GM23338 (cell line): ENCODE data around the gene ZNF22. TPM values are rescaled to one million over a fixed set of nuclear protein-coding genes. Genes with fewer than 3 reads are reported as not detected.

ENCODE experiments used
- ATAC-seq: fragments of 200-7000 bp; cut with Tn5 transposase; 3 replicates; pipeline ENCODE4 v1.9.1; 2020
- DNase-seq: peaks from one replicate; pipeline ENCODE4 v3.0.0-alpha.2; 2015; ENCODE audit warnings: low spot score
- H2AFZ ChIP-seq: fragments of 200-600 bp; sonication (generic); 2 replicates; pipeline ENCODE4 v1.8.0; 2016; ENCODE audit warnings: antibody characterized with exemption, mild to moderate bottlenecking, moderate library complexity
- H3F3A ChIP-seq: fragments of 200-600 bp; sonication (generic); replicated peaks from 2 replicates; pipeline ENCODE4 v1.8.0; 2017; ENCODE audit warnings: antibody characterized with exemption, mixed run types, low read depth
- H3K27ac ChIP-seq: fragments of 200-600 bp; sonication (generic); 2 replicates; pipeline ENCODE4 v1.6.1; 2016; ENCODE audit warnings: low read depth
- H3K27me3 ChIP-seq: fragments of 200-600 bp; sonication (generic); 2 replicates; pipeline ENCODE4 v1.8.0; 2016; ENCODE audit warnings: mild to moderate bottlenecking, mixed run types, moderate library complexity; ENCODE audit not compliant: insufficient read depth
- H3K36me3 ChIP-seq: fragments of 200-600 bp; sonication (generic); 2 replicates; pipeline ENCODE4 v1.8.0; 2016; ENCODE audit warnings: mild to moderate bottlenecking; ENCODE audit not compliant: insufficient read depth
- H3K4me1 ChIP-seq: fragments of 200-600 bp; sonication (generic); 2 replicates; pipeline ENCODE4 v1.8.0; 2016; ENCODE audit warnings: mild to moderate bottlenecking, moderate library complexity; ENCODE audit not compliant: insufficient read depth
- H3K4me2 ChIP-seq: fragments of 200-600 bp; sonication (generic); 2 replicates; pipeline ENCODE4 v1.7.1; 2017; ENCODE audit warnings: mixed run types
- H3K4me3 ChIP-seq: fragments of 200-600 bp; sonication (generic); 2 replicates; pipeline ENCODE4 v1.6.1; 2016; ENCODE audit warnings: mixed run types
- H3K79me2 ChIP-seq: fragments of 200-600 bp; sonication (generic); replicated peaks from 2 replicates; pipeline ENCODE4 v1.8.0; 2017; ENCODE audit warnings: mild to moderate bottlenecking; ENCODE audit not compliant: insufficient read depth
- H3K9me2 ChIP-seq: fragments of 200-600 bp; sonication (generic); 2 replicates; pipeline ENCODE4 v1.8.0; 2017; ENCODE audit not compliant: insufficient read depth
- H4K20me1 ChIP-seq: fragments of 200-600 bp; sonication (generic); replicated peaks from 2 replicates; pipeline ENCODE4 v1.8.0; 2017; ENCODE audit warnings: mild to moderate bottlenecking; ENCODE audit not compliant: insufficient read depth
- H3K27ac Mint-ChIP-seq: 2 replicates; pipeline ENCODE4 v1.8.0; 2020; ENCODE audit warnings: inconsistent platforms, mild to moderate bottlenecking, moderate library complexity, mixed read lengths
- H3K27me3 Mint-ChIP-seq: 3 replicates; pipeline ENCODE4 v1.8.0; 2022; ENCODE audit warnings: low read depth, mild to moderate bottlenecking, moderate library complexity, mixed read lengths, inconsistent platforms; ENCODE audit not compliant: insufficient read depth, poor library complexity
- H3K36me3 Mint-ChIP-seq: 3 replicates; pipeline ENCODE4 v1.8.0; 2021; ENCODE audit warnings: low read depth, mild to moderate bottlenecking, inconsistent platforms, moderate library complexity, mixed read lengths
- H3K4me1 Mint-ChIP-seq: 3 replicates; pipeline ENCODE4 v1.8.0; 2020; ENCODE audit warnings: mild to moderate bottlenecking, inconsistent platforms, mixed read lengths
- H3K4me3 Mint-ChIP-seq: 3 replicates; pipeline ENCODE4 v1.8.0; 2021; ENCODE audit warnings: moderate library complexity, mild to moderate bottlenecking, inconsistent platforms, mixed read lengths
- H3K9me3 Mint-ChIP-seq: 3 replicates; pipeline ENCODE4 v1.8.0; 2020; ENCODE audit warnings: moderate library complexity, mild to moderate bottlenecking, inconsistent platforms, mixed read lengths
- CREB1 ChIP-seq: fragments of 250-450 bp; sonication (Bioruptor Pico); IDR thresholded peaks from 2 replicates; pipeline ENCODE4 v1.5.0; 2020; ENCODE audit warnings: low read depth, mild to moderate bottlenecking, moderate library complexity
- EZH2 ChIP-seq: fragments of 200-600 bp; sonication (generic); IDR thresholded peaks from one replicate; pipeline ENCODE4 v1.8.0; 2017; ENCODE audit warnings: antibody characterized with exemption, mild to moderate bottlenecking, low read depth; ENCODE audit not compliant: unreplicated experiment
- JUNB ChIP-seq: IDR thresholded peaks from one replicate; pipeline ENCODE4 v1.6.1; 2016; ENCODE audit warnings: antibody characterized with exemption; ENCODE audit not compliant: unreplicated experiment
- STAT1 ChIP-seq: IDR thresholded peaks from one replicate; pipeline ENCODE4 v1.6.1; 2016; ENCODE audit warnings: antibody characterized with exemption; ENCODE audit not compliant: unreplicated experiment
- ZNF114 ChIP-seq: fragments of 250-450 bp; sonication (Bioruptor Pico); IDR thresholded peaks from 2 replicates; pipeline ENCODE4 v1.5.0; 2020; ENCODE audit warnings: mild to moderate bottlenecking, moderate library complexity
- ZNF331 ChIP-seq: fragments of 250-450 bp; sonication (Bioruptor Pico); IDR thresholded peaks from 2 replicates; pipeline ENCODE4 v1.5.0; 2020; ENCODE audit warnings: low read depth, mild to moderate bottlenecking, moderate library complexity
- polyA plus RNA-seq: library from polyadenylated mRNA; unstranded; fragments of >200 nt; fragmentation: Nextera tagmentation; extraction: Ambion mirVana; gene quantifications from 2 replicates; pipeline ENCODE4 v1.2.1, GENCODE V29; 2016
- total RNA-seq: library from RNA; depleted of rRNA; stranded (reverse); fragments of >200 nt; shearing (Covaris generic); gene quantifications from 2 replicates; pipeline ENCODE4 v1.2.3, GENCODE V29; 2014
- TF ChIP-seq, protein P1 (sequence below): fragments of 250-450 bp; sonication (Bioruptor Pico); IDR thresholded peaks from 2 replicates; pipeline ENCODE4 v1.5.0; 2020; ENCODE audit warnings: mild to moderate bottlenecking, moderate library complexity
- TF ChIP-seq, protein P2 (sequence below): IDR thresholded peaks from 2 replicates; pipeline ENCODE4 v1.6.1; 2016; ENCODE audit warnings: antibody characterized with exemption

ZNF22 gene
- total and polyA plus RNA-seq, 2 experiments from 2014 or later: 40.5 to 81.8 TPM

DNA sequence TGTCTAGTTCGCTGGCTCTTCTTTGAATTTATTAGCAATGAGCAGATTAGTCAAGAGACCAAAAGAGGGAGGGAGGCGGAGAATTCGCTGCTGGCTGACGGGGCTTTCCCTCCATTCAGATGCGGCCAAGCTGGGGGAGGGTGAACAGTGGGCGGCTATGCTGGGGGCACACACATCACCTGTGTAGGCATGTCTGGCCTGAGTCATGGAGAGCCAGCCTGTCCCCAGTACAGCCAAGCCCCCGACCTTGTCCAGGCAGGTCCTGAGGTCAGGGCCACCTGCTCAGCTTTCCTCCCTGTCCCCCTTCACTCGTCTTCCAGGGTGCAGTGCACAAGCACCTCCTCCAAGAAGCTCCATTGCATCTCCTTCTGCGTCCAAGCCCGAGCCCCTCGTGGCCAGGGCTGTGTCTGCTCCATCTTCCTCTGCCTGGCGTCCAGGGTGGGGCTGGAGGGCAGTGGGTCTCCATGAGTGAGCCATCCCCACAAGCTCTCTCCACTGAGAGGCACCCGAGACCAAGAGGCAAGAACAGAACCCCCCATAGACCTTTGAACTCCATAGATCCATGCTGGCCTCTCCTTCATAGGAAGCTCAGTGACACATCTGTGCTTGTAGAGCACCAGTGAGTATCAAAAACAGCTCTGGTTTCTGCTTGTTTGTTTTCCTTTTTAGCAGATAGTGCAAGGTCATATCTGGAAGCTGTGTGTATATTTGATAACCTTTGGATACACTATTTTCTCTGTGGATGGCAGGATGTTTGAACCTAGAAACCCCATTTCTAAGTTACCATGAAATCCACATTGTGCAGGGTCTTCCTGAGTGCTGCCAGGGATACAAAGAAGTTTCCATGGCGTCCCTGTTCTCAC is 20.2 kb upstream of the ZNF22 start:
- Histone ChIP-seq H3K4me2 (peak overlapping the region; percentile 26; the same call in 1 of the 2 replicates), H3K9me2 (no peaks in the 10 kb centered on the region), H3K27me3 (no peaks in the 10 kb centered on the region), H3F3A (no peaks in the 10 kb centered on the region), H3K4me3 (no peak overlapping the region), H3K79me2 (no peaks in the 10 kb centered on the region), H4K20me1 (no peaks in the 10 kb centered on the region), H3K27ac (no peak overlapping the region), H3K36me3 (no peaks in the 10 kb centered on the region), H2AFZ (no peak overlapping the region), H3K4me1 (peaks cover 33% of the 10 kb centered on the region)
- Mint-ChIP-seq H3K9me3 (no peaks in the 10 kb centered on the region), H3K36me3 (no peaks in the 10 kb centered on the region; the same call in 2 of the 3 replicates), H3K4me1 (peaks cover 53% of the 10 kb centered on the region), H3K4me3 (no peak overlapping the region; the same call in 2 of the 3 replicates), H3K27me3 (peaks cover 21% of the 10 kb centered on the region), H3K27ac (no peak overlapping the region)
- no peak for DNase-seq
- TF ChIP-seq JUNB (no peak), ZNF114 (CRISPR knock-in tag) (no peak), CREB1 (no peak), ZNF331 (CRISPR knock-in tag) (no peak), STAT1 (no peak), EZH2 (no peak)
- TF ChIP-seq, protein P1, sequence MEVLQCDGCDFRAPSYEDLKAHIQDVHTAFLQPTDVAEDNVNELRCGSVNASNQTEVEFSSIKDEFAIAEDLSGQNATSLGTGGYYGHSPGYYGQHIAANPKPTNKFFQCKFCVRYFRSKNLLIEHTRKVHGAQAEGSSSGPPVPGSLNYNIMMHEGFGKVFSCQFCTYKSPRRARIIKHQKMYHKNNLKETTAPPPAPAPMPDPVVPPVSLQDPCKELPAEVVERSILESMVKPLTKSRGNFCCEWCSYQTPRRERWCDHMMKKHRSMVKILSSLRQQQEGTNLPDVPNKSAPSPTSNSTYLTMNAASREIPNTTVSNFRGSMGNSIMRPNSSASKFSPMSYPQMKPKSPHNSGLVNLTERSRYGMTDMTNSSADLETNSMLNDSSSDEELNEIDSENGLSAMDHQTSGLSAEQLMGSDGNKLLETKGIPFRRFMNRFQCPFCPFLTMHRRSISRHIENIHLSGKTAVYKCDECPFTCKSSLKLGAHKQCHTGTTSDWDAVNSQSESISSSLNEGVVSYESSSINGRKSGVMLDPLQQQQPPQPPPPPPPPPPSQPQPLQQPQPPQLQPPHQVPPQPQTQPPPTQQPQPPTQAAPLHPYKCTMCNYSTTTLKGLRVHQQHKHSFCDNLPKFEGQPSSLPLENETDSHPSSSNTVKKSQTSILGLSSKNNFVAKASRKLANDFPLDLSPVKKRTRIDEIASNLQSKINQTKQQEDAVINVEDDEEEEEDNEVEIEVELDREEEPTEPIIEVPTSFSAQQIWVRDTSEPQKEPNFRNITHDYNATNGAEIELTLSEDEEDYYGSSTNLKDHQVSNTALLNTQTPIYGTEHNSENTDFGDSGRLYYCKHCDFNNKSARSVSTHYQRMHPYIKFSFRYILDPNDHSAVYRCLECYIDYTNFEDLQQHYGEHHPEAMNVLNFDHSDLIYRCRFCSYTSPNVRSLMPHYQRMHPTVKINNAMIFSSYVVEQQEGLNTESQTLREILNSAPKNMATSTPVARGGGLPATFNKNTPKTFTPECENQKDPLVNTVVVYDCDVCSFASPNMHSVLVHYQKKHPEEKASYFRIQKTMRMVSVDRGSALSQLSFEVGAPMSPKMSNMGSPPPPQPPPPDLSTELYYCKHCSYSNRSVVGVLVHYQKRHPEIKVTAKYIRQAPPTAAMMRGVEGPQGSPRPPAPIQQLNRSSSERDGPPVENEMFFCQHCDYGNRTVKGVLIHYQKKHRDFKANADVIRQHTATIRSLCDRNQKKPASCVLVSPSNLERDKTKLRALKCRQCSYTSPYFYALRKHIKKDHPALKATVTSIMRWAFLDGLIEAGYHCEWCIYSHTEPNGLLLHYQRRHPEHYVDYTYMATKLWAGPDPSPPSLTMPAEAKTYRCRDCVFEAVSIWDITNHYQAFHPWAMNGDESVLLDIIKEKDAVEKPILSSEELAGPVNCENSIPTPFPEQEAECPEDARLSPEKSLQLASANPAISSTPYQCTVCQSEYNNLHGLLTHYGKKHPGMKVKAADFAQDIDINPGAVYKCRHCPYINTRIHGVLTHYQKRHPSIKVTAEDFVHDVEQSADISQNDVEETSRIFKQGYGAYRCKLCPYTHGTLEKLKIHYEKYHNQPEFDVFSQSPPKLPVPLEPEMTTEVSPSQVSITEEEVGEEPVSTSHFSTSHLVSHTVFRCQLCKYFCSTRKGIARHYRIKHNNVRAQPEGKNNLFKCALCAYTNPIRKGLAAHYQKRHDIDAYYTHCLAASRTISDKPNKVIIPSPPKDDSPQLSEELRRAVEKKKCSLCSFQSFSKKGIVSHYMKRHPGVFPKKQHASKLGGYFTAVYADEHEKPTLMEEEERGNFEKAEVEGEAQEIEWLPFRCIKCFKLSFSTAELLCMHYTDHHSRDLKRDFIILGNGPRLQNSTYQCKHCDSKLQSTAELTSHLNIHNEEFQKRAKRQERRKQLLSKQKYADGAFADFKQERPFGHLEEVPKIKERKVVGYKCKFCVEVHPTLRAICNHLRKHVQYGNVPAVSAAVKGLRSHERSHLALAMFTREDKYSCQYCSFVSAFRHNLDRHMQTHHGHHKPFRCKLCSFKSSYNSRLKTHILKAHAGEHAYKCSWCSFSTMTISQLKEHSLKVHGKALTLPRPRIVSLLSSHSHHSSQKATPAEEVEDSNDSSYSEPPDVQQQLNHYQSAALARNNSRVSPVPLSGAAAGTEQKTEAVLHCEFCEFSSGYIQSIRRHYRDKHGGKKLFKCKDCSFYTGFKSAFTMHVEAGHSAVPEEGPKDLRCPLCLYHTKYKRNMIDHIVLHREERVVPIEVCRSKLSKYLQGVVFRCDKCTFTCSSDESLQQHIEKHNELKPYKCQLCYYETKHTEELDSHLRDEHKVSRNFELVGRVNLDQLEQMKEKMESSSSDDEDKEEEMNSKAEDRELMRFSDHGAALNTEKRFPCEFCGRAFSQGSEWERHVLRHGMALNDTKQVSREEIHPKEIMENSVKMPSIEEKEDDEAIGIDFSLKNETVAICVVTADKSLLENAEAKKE (CRISPR knock-in tag): no peak
- TF ChIP-seq, protein P2, sequence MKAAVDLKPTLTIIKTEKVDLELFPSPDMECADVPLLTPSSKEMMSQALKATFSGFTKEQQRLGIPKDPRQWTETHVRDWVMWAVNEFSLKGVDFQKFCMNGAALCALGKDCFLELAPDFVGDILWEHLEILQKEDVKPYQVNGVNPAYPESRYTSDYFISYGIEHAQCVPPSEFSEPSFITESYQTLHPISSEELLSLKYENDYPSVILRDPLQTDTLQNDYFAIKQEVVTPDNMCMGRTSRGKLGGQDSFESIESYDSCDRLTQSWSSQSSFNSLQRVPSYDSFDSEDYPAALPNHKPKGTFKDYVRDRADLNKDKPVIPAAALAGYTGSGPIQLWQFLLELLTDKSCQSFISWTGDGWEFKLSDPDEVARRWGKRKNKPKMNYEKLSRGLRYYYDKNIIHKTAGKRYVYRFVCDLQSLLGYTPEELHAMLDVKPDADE: no peak
- no peak; the same call in 2 of the 3 replicates for ATAC-seq
